HG02943 (cell line): Measurements from ENCODE around the gene MPRIP.
"Not testable (repeated sequence)": the region's sequence is repeated elsewhere in the genome, so short reads cannot be mapped to it uniquely, and the experiment has no call there.

ENCODE experiments used
- ATAC-seq: cut with Tn5 transposase; IDR thresholded peaks from one replicate; pipeline ENCODE4 v1.9.1; 2021; ENCODE audit warnings: mild to moderate bottlenecking, low read depth, moderate library complexity; ENCODE audit not compliant: unreplicated experiment

The MPRIP gene

GRCh38 chr17:17042384-17042736, at the start of gene MPRIP:
TSS of gene MPRIP (plus strand) at chr17:17042457. CDS start at chr17:17042849, 392 bp downstream.
- no peak for ATAC-seq

- ATAC-seq, result no peak
Observed at GRCh38 chr17:16994631-16995030, 47.6 kb upstream of the MPRIP start.

- ATAC-seq, result no peak
Observed at GRCh38 chr17:16995930-16996329, 46.3 kb upstream of the MPRIP start.

GRCh38 chr17:16996726-16997125, 45.5 kb upstream of the MPRIP start:
- not testable (repeated sequence) for ATAC-seq

- ATAC-seq, result no peak
Observed at GRCh38 chr17:16997514-16998429, 44.5 kb upstream of the MPRIP start.

- no peak for ATAC-seq
Observed at GRCh38 chr17:16999931-17000625, 42.2 kb upstream of the MPRIP start.

- ATAC-seq, result no peak
Observed at GRCh38 chr17:17001076-17001777, 41.0 kb upstream of the MPRIP start.

- no peak for ATAC-seq
Observed at GRCh38 chr17:17001874-17002520, 40.3 kb upstream of the MPRIP start.

- not testable (repeated sequence) for ATAC-seq
Observed at GRCh38 chr17:17002731-17003715, 39.2 kb upstream of the MPRIP start.

GRCh38 chr17:17004251-17004996, 37.8 kb upstream of the MPRIP start:
- no peak for ATAC-seq

- ATAC-seq, result not testable (repeated sequence)
Observed at GRCh38 chr17:17004997-17005614, 37.2 kb upstream of the MPRIP start.

- ATAC-seq, result not testable (repeated sequence)
Observed at GRCh38 chr17:17007891-17008290, 34.4 kb upstream of the MPRIP start.

- not testable (repeated sequence) for ATAC-seq
Observed at GRCh38 chr17:17008621-17009397, 33.4 kb upstream of the MPRIP start.

- not testable (repeated sequence) for ATAC-seq
Observed at GRCh38 chr17:17009972-17010371, 32.3 kb upstream of the MPRIP start.

- ATAC-seq, result not testable (repeated sequence)
Observed at GRCh38 chr17:17010545-17011034, 31.7 kb upstream of the MPRIP start.

- not testable (repeated sequence) for ATAC-seq
Observed at GRCh38 chr17:17011043-17011907, 31.0 kb upstream of the MPRIP start.
